GM19467 (cell line): Measurements from ENCODE around the gene PUM1.
"Not testable (repeated sequence)": the region's sequence is repeated elsewhere in the genome, so short reads cannot be mapped to it uniquely, and the experiment has no call there.

Experiments
- ATAC-seq: cut with Tn5 transposase; IDR thresholded peaks from one replicate; pipeline ENCODE4 v1.9.1; 2021; ENCODE audit warnings: mild to moderate bottlenecking, moderate library complexity; ENCODE audit not compliant: unreplicated experiment

Gene PUM1

GRCh38 chr1:31000301-31000700, 65.2 kb downstream of the PUM1 start:
- no peak for ATAC-seq

- no peak for ATAC-seq
Measured at GRCh38 chr1:30998887-30999286, 66.6 kb downstream of the PUM1 start.

DNA sequence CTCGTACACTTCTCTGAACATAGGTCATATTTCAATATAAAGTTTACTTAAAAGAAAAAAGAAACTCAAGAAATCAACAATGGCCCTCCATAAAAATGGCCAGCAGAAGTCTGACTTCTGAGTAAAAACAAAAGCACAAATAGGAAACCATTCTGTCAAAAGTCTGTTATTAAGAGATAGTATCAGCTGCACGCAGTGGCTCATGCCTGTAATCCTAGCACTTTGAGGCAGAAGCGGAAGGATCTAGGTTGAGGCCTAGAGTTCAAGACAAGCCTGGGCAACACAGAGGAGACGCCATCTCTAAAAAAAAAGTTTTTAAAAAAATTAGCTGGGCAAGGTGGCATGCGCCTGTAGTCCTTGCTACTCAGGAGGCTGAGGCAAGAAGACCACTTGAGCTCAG, 67.3 kb downstream of the PUM1 start:
- no peak for ATAC-seq

DNA sequence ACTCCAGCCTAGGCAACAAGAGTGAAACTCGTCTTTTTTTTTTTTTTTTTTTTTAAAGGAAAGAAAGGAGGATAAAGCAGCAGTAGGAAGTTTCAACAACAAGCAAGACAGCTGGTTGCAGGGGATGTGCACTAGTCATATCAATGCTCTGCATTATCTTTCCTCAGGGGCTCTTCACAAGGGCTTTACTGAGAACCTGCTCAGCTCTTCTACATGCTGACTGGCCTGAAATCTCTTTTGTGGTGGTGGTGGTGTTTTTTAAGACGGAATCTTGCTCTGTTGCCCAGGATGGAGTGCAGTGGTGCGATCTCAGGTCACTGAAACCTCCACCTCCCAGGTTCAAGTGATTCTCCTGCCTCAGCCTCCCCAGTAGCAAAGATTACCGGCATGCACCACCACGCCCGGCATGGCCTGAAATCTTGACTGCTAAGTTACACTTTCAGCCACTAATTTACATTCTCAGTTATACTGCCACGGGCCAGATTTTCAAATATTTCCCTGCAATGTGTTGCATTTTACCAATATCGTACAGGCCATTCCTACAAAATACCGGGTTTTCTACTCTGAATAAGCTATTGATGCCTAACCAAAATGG, 68.0 kb downstream of the PUM1 start:
- no peak for ATAC-seq

GRCh38 chr1:30995990-30996612, 69.4 kb downstream of the PUM1 start:
- no peak for ATAC-seq

- no peak for ATAC-seq
Measured at GRCh38 chr1:30991862-30992606, 73.5 kb downstream of the PUM1 start.

DNA sequence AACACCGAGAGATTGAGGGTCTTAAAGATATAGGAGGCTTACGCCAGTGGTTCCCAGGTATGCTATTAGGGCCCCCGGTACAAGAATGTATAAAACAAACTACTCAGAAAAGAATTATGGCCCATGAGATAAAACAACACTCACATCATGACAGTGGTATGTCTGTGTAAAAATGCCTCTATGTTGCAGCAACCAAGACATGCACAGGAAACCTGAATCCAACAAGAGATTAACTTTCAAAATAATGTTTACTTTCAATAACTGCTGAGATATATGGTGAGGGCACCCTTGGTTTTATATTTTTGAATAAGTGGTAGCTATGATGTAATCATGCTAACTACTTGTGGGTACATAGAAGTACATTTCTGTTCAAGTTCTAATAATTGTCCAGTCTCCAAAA, 74.9 kb downstream of the PUM1 start:
- no peak for ATAC-seq

DNA sequence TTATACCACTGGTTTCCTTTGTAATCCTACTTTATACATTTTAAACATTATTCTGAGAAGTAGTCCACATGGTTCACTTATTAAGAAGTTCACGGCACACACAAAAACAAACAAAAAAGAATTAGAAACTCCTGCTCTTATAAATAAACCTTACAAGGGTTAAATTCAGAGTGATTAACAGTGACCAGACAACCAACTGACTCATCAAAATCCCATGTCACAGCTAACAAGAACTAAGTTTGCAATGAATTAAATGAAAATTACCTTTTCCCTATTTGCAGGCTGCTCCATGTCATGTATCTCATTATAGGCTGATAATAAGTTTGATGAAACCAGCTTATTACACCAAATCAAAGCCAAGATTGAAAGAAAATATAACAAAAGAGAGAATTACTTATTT, 77.5 kb downstream of the PUM1 start:
- no peak for ATAC-seq

DNA sequence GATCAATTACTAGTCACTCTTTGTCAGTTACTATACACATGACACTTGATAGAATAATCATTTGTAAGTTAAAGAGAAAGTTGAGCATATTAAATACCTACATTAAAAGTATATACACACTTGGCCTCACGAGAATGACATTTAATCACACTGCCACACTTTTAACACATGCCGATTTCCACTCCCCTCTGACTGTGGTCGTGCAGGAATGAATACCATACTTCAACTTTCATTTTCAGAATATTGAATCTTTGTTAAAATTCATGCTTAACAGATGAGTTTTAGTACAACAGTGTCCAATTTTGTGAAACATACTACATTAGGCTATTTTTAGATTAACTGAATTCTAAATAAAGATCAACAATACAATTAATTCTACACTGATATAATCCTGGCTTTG, 78.8 kb downstream of the PUM1 start:
- no peak for ATAC-seq

- ATAC-seq, result no peak
Measured at GRCh38 chr1:30984991-30985503, 80.5 kb downstream of the PUM1 start.

GRCh38 chr1:30984165-30984889, 81.2 kb downstream of the PUM1 start:
- ATAC-seq, result no peak

DNA sequence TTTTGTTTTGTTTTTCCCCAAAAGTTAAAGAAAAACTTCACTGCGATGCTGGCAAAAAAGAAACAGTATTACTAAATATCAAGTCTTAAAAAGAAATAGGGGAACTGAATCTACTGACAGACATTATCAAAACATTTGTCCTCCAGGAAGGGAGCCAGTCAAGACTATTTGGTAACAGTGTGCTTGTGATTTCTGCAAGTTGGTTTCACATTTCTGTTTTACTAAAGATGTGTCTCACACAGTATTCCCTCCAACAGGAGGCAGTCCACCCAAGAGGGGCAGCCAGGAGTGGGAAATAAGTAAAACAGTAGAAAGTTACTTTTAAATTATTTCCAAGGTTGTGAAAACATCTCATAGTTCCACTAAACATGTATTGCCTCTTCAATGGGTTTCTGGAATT, 82.6 kb downstream of the PUM1 start:
- no peak for ATAC-seq

- ATAC-seq, result no peak
Measured at GRCh38 chr1:30982431-30982830, 83.1 kb downstream of the PUM1 start.

DNA sequence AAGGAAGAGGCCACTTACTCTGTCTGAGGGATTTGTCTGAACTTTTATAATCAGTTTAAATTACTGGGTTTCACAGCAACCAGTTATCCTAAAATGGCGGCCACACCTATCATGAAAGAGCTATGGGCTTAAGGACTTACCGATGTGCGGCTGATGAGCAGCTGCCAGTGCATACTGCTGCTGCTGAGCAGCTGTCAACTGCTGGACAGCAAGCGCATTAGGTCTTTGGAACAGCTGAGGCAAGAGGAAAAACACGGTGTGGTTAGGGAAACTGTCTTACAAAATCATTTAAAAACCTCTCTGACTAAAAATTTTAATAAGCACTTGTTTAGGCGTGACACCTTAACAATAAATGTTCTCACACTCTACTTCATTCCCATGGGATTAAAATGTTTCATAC, 84.3 kb downstream of the PUM1 start:
- no peak for ATAC-seq

- no peak for ATAC-seq
Measured at GRCh38 chr1:30977511-30977910, 88.0 kb downstream of the PUM1 start.

GRCh38 chr1:30977105-30977504, 88.4 kb downstream of the PUM1 start:
- ATAC-seq, result no peak

DNA sequence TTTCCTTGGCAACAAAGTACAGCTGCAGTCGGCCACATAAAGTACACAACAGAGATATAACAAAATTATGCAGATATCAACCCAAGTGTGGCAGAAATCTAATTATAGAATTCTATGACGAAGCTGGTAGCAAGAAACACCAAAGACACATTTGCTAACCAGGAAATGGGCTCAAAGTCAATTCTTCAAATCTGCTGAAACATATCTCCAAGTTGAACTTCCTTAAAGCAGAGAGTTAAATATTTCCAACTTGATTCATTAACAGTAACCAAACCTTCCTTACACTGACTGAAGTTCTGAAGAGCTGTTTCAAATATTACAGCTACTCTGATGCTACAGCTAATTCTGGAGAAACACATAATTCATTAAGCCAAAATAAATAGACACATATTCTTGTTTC, 89.4 kb downstream of the PUM1 start:
- ATAC-seq, result no peak

GRCh38 chr1:30975217-30975616, 90.3 kb downstream of the PUM1 start:
- ATAC-seq, result no peak

- no peak for ATAC-seq
Measured at GRCh38 chr1:30974536-30974935, 91.0 kb downstream of the PUM1 start.

- ATAC-seq, result not testable (repeated sequence)
Measured at GRCh38 chr1:30972349-30972748, 93.2 kb downstream of the PUM1 start.

- ATAC-seq, result no peak
Measured at GRCh38 chr1:30971496-30971895, 94.0 kb downstream of the PUM1 start.

DNA sequence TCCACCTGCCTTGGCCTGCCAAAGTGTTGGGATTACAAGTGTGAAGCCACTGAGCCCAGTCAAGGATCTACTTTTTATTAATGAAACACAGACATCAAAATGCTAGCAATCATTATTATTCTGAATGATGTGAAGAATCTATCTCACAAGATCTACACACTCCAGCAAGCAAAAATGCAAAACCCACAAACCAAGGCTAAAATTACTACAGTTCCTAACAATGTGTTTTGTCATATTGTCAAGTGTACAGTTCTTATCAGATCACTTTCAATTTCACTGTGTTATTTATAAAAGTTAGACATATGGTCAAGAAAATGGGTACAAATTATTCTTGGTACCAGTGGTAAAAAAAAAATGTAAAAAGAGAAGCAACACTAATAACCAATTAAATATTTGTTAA, 95.6 kb downstream of the PUM1 start:
- no peak for ATAC-seq
